ENCODE measurements around the gene LRMDA. TPM values are rescaled to one million over a fixed set of nuclear protein-coding genes. Genes with fewer than 3 reads are reported as not detected.

LRMDA gene
- total RNA-seq (1 to 10 TPM; 2.4 to 5.7 (median 2.6) TPM), polyA plus RNA-seq (1 to 10 TPM; 1.0 to 2.9 (median 1.5) TPM)
- long read RNA-seq, donor 1, partial matches to known transcripts = 0 of 1 reads
- long read RNA-seq, donor 1, other reads (novel, unspliced or antisense) = 1 of 1 reads
- long read RNA-seq, donor 2 = 0 reads

DNA sequence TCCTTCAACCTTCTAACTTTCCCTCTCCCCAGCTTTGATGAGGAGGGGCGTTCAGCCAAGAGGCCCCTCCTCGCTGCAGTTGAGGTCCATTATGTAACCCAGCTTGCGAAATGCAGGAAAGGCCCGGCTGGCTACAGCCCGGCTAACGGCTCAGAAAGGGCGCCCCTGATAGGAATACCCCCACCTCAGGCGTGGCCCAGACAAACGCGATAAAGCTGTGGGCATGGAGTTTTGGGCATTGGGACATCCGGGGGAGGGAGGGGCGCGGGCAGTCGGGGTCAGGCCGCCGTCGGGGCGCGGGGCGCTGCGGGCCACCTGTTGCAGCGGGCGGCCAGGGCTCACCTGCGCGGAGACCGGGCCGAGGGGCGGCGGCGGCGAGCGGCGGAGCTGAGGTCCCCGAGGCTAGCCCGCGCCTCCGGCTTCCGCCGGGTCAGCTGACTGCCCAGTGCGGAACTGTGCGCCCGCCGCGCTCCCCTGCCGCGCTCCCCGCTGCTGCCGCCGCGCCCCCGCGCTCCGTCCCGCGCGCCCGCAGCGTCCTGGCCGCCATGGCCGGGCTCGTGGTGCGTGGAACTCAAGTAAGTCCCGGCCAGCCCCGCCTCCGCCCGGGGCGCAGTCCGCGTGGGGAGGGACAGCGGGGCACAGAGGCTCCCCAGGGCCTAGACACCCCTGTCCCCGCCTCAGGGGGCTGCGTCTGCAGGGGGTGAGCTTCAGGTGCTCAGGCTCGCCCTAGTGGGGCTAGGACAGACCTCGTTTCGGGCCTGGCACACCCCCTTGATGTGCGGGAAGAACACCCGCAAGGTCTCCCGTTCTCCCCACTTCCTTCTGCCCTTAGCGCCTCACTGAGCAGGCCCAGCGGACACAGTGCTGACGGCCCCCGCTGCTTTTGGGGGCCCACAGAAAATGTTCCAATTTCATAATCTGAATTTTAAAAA lies at the start of gene LRMDA:
LRMDA (plus strand) TSS at position 445 of the 932 bp plus-strand sequence.
- Histone ChIP-seq H3K27me3 (ENCODE audit: insufficient read depth in 3 of 3, low read length in 2 of 3) (peaks cover 0 to 28% (median 5%) of the 10 kb centered on the region in 3 donors), H3K4me1 (no peaks in the 10 kb centered on the region), H3K9me3 (no peaks in the 10 kb centered on the region), H3K4me3 (peak within 1 kb of the TSS; percentile 70), H3K36me3 (ENCODE audit: insufficient read depth in 1 of 2, low read depth in 1 of 2) (no peaks in the 10 kb centered on the region), H3K27ac (peak within 1 kb of the TSS; percentile 60)
- 10 to 21% (median 16%) methylated on average over 36 to 82 of the region's 82 CpGs for WGBS, 3 donors
- ATAC-seq (peak; percentile 39 to 76 (median 64)), DNase-seq (peak; percentile 42 to 68)
- intact Hi-C loops (cut with DNase I) = no loop called here
- TF ChIP-seq, protein P1, sequence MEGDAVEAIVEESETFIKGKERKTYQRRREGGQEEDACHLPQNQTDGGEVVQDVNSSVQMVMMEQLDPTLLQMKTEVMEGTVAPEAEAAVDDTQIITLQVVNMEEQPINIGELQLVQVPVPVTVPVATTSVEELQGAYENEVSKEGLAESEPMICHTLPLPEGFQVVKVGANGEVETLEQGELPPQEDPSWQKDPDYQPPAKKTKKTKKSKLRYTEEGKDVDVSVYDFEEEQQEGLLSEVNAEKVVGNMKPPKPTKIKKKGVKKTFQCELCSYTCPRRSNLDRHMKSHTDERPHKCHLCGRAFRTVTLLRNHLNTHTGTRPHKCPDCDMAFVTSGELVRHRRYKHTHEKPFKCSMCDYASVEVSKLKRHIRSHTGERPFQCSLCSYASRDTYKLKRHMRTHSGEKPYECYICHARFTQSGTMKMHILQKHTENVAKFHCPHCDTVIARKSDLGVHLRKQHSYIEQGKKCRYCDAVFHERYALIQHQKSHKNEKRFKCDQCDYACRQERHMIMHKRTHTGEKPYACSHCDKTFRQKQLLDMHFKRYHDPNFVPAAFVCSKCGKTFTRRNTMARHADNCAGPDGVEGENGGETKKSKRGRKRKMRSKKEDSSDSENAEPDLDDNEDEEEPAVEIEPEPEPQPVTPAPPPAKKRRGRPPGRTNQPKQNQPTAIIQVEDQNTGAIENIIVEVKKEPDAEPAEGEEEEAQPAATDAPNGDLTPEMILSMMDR (IDR thresholded peaks at IDR 0.05) = no peak

DNA sequence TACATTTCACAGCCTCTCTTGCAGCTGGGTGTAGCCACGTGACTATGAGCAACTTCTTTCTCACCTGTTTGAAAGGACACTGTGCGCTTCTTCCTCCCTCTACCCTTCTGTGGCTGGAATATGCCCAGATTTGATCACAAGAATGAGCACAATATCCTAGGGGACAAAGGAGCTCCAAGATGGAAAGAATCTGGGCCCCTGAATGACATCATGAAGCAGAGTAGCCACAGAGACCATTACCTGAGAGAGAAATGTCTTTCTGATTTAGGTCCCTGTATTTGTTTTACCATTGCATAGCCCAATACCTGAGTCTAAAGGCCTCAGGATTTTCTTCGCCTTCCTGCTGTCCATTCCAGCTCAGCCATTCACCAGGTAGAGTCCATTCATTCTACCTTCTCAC lies 45.3 kb upstream of the LRMDA start:
- no peaks in the 10 kb centered on the region for H3K36me3 ChIP-seq (ENCODE audit: insufficient read depth in 1 of 2, low read depth in 1 of 2)
- H3K27ac ChIP-seq = no peak overlapping the region
- H3K27me3 ChIP-seq (ENCODE audit: insufficient read depth in 3 of 3, low read length in 2 of 3) = peaks cover 0 to 6% (median 0%) of the 10 kb centered on the region in 3 donors
- H3K4me1 ChIP-seq = no peaks in the 10 kb centered on the region
- intact Hi-C loops (cut with DNase I) = no loop called here
- ATAC-seq (no peak), DNase-seq (no peak)
- 94 to 100% (median 94%) methylated on average over 3 of the region's 3 CpGs for WGBS, 3 donors
- TF ChIP-seq, protein P1 (IDR thresholded peaks at IDR 0.05) = no peak
- H3K9me3 ChIP-seq = peaks cover 4% of the 10 kb centered on the region
- no peak overlapping the region for H3K4me3 ChIP-seq

DNA sequence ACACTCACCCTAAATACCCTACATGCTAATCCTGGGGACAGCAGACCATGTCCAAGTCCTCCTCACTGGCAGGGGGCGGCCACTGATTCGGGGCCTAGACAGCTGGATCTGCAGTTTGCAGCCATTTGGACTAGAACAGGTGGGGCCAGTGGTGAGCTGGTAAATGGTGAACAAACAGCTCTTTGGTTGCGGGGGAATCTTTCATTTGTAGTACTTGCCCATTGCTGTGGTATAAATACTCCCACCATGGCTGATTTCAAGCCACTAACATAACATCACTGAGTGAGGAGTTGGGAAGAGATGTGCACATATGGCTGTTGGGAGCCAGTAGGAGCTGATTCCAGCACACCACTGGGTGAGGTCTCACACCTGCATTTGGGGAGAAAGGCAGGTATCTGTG lies 43.3 kb upstream of the LRMDA start:
- WGBS, 3 donors = 91 to 94% (median 92%) methylated on average over 3 of the region's 3 CpGs
- DNase-seq (no peak), ATAC-seq (no peak)
- no peaks in the 10 kb centered on the region for H3K4me1 ChIP-seq
- H3K4me3 ChIP-seq = no peak overlapping the region
- no peak overlapping the region for H3K27ac ChIP-seq
- intact Hi-C loops (cut with DNase I) = no loop called here
- H3K27me3 ChIP-seq (ENCODE audit: insufficient read depth in 3 of 3, low read length in 2 of 3) = peaks cover 0 to 7% (median 0%) of the 10 kb centered on the region in 3 donors
- H3K9me3 ChIP-seq = peaks cover 4% of the 10 kb centered on the region
- H3K36me3 ChIP-seq (ENCODE audit: insufficient read depth in 1 of 2, low read depth in 1 of 2) = no peaks in the 10 kb centered on the region
- TF ChIP-seq, protein P1 (IDR thresholded peaks at IDR 0.05) = no peak

DNA sequence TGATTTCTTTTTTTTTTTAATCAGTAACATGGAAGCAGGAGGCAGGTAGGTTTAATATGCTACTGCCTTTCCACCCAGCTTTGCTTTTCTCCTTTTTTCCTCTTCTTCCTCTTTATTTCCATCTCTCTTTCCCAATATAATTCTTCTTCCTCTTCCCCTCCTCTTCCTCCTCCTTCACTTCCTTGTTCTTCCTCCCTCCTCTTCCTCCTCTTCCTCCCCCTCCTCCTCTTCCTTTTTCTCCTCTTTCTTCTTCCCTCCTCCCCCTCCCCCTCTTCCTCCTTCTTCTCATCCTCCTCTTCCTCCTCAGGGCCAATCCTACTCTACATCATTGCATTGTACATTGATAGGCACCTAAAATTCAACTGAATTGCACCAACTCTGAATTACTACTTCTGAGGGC lies 41.2 kb upstream of the LRMDA start:
- no peaks in the 10 kb centered on the region for H3K36me3 ChIP-seq (ENCODE audit: insufficient read depth in 1 of 2, low read depth in 1 of 2)
- TF ChIP-seq, protein P1 (IDR thresholded peaks at IDR 0.05) = no peak
- no peaks in the 10 kb centered on the region for H3K4me1 ChIP-seq
- no peak for ATAC-seq
- no peak overlapping the region for H3K27ac ChIP-seq
- H3K4me3 ChIP-seq = no peak overlapping the region
- H3K9me3 ChIP-seq = peaks cover 4% of the 10 kb centered on the region
- peaks cover 0 to 27% (median 0%) of the 10 kb centered on the region in 3 donors for H3K27me3 ChIP-seq (ENCODE audit: insufficient read depth in 3 of 3, low read length in 2 of 3)
- no peak for DNase-seq
- intact Hi-C loops (cut with DNase I) = no loop called here
